Ureter (tissue), 1 donor: ENCODE data around the gene APOC4. TPM values are rescaled to one million over a fixed set of nuclear protein-coding genes. Genes with fewer than 3 reads are reported as not detected.

ENCODE experiments used
- DNase-seq: peaks from one replicate; pipeline ENCODE4 v3.0.0-alpha.2; 2020; ENCODE audit warnings: low spot score
- total RNA-seq: library from RNA; stranded (reverse); gene quantifications from one replicate; pipeline ENCODE4 v1.2.4, GENCODE V29; 2023
- donor health status: DM: yes; HTN: yes; CAD: no.

Gene APOC4
- total RNA-seq, 1 donor from 2014 or later, result not detected

DNA sequence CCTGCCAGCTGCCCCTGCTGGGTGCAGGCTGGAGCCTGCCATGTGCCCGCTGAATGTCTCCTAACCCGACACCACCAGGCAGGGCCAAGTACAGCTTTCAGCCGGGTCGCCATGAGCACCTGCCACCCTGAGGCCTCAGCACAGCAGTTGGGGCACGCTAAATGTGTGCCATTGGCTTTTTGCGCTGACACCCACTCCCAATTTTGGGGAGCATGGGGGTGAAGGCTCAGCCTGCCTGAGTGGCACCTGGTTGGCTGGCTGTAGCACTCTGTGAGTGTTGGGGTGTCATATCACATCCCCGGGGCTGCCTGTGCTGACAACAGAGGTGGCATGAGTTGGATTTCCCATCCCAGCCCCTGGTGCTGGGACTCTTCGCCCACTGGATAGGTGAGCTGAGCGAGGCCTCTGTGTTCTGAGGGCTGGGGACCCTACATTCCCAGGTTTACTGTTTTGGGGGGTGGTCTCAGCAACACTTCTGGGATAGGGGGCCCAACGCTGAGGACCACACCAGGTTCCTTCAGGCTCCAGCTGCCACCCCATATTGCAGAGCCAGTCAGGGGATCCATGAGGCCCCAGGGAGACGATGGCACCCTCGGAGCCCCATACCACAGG is 52.0 kb downstream of the APOC4 start:
- DNase-seq, result no peak

Other genes with a start within 250 kb of the APOC4 start
- gene CEACAM16, start 243.1 kb upstream of the APOC4 start, total RNA-seq, result not detected
- gene BCL3, start 193.5 kb upstream of the APOC4 start, total RNA-seq, result 68.4 TPM
- gene CBLC, start 164.3 kb upstream of the APOC4 start, total RNA-seq, result 49.5 TPM
- 136 TPM for gene BCAM, start 133.1 kb upstream of the APOC4 start, total RNA-seq
- 66.7 TPM for gene NECTIN2, start 95.9 kb upstream of the APOC4 start, total RNA-seq
- gene TOMM40, start 51.0 kb upstream of the APOC4 start, total RNA-seq, result 65.9 TPM
- gene APOE, start 36.4 kb upstream of the APOC4 start, total RNA-seq, result 61.2 TPM
- 32.5 TPM for gene APOC1, start 27.6 kb upstream of the APOC4 start, total RNA-seq
- gene APOC2, start 3.8 kb downstream of the APOC4 start, total RNA-seq, result 1.3 TPM
- gene CLPTM1, start 13.1 kb downstream of the APOC4 start, total RNA-seq, result 94.1 TPM
- 16.9 TPM for gene RELB, start 59.2 kb downstream of the APOC4 start, total RNA-seq
- gene CLASRP, start 96.8 kb downstream of the APOC4 start, total RNA-seq, result 128 TPM
- 5.1 TPM for gene ZNF296, start 134.2 kb downstream of the APOC4 start, total RNA-seq
- gene GEMIN7, start 137.0 kb downstream of the APOC4 start, total RNA-seq, result 19.9 TPM
- 89.3 TPM for gene PPP1R37, start 150.9 kb downstream of the APOC4 start, total RNA-seq
- gene NKPD1, start 218.7 kb downstream of the APOC4 start, total RNA-seq, result 0.60 TPM
- gene TRAPPC6A, start 236.0 kb downstream of the APOC4 start, total RNA-seq, result 37.7 TPM
- gene BLOC1S3, start 236.5 kb downstream of the APOC4 start, total RNA-seq, result 15.0 TPM